Activated CD8-positive, alpha-beta T cell treated with anti-CD3 and anti-CD28 coated beads, Interleukin-2, amount 10 ng/mL, durations not matched to agents 7 days and 5 days (primary cell): ENCODE data around the gene MICALL2. TPM values are rescaled to one million over a fixed set of nuclear protein-coding genes. Genes with fewer than 3 reads are reported as not detected.

Experiments
- ATAC-seq: fragments of 150-1000 bp; cut with Tn5 transposase; one replicate; pipeline ENCODE4 v1.10.0; 2021; ENCODE audit warnings: moderate library complexity
- CTCF ChIA-PET: fragments of 350-600 bp; sonication (Branson Sonifier 250); formaldehyde crosslinking; loops from one replicate; lab custom pipeline; 2021; ENCODE audit warnings: antibody characterized with exemption; lab: Charles Lee
- POLR2A ChIA-PET: fragments of 350-600 bp; sonication (Branson Sonifier 250); formaldehyde crosslinking; loops from one replicate; lab custom pipeline; 2021; ENCODE audit warnings: antibody characterized with exemption; lab: Charles Lee
- DNase-seq: peaks from one replicate; pipeline ENCODE4 v3.0.0-alpha.2; 2020
- H3K27ac Mint-ChIP-seq: one replicate; pipeline ENCODE4 v1.8.0; 2021; ENCODE audit warnings: mild to moderate bottlenecking, mixed read lengths
- H3K27me3 Mint-ChIP-seq: one replicate; pipeline ENCODE4 v1.8.0; 2021; ENCODE audit warnings: low read depth, mixed read lengths
- H3K36me3 Mint-ChIP-seq: one replicate; pipeline ENCODE4 v1.8.0; 2021; ENCODE audit warnings: low read depth, mixed read lengths
- H3K4me1 Mint-ChIP-seq: one replicate; pipeline ENCODE4 v1.8.0; 2021; ENCODE audit warnings: low read depth, mixed read lengths
- H3K4me3 Mint-ChIP-seq: one replicate; pipeline ENCODE4 v1.8.0; 2021; ENCODE audit warnings: mild to moderate bottlenecking, mixed read lengths
- H3K9me3 Mint-ChIP-seq: one replicate; pipeline ENCODE4 v1.8.0; 2022; ENCODE audit warnings: mixed read lengths; ENCODE audit not compliant: insufficient read depth
- total RNA-seq, 2 experiments: library from RNA; stranded (reverse); gene quantifications; one replicate each; pipeline ENCODE4 v1.2.3, GENCODE V29; 2021

MICALL2 gene
- total RNA-seq, 2 experiments from 2014 or later, result 1.9 to 2.2 TPM

DNA sequence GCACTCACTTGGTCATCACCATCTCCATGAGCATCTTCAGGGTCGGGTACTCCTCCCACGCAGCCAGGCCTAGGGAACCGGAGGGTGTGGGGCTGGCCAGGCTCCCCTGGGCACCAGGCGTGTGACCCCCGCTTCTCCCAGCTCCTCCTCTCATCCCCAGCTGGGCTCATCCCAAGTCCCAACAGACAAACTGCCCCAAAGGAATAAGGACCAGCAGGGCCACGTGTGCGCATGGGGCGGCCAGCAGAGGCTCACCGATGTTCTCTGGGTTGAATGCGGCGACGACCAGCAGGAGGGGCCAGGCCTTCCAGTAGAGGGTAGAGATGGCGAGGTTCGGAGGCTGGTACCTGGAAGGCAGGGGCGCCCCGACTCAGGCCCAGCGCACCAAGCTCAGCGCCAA, 30.1 kb upstream of the MICALL2 start:
- ATAC-seq, result no peak
- no peak for DNase-seq
- ChIA-PET CTCF (no interaction called here), POLR2A (interaction anchor here (0.6 kb wide), 1 partner anchor 13 kb away, joined by 3 read pairs; no protein-coding TSS in a partner anchor)
- H3K4me1 Mint-ChIP-seq, result no peaks in the 10 kb centered on the region
- H3K4me3 Mint-ChIP-seq, result no peak overlapping the region
- H3K36me3 Mint-ChIP-seq, result peaks cover 27% of the 10 kb centered on the region
- H3K27ac Mint-ChIP-seq, result no peak overlapping the region
- H3K9me3 Mint-ChIP-seq, result no peaks in the 10 kb centered on the region
- no peaks in the 10 kb centered on the region for H3K27me3 Mint-ChIP-seq

DNA sequence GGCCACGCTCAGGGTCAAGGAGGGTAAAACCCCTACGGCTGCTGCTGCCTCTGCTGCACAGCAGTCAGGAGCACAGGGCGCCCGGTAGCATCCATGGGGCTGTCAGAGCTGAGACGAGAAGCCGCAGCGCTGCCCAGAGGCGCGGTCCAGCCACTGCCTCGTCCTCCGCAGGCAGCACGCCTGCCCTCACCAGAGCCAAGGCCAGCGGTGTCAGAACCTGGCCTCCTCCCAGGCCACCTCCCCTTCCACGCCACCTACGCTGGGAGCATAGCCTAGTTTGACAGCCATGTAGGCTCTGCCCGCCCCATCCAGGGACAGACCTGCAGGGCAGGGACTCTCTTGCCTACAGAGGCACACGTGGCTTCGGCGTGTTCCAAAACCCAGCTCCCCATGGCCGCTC, 28.7 kb upstream of the MICALL2 start:
- no peaks in the 10 kb centered on the region for H3K9me3 Mint-ChIP-seq
- no peak overlapping the region for H3K27ac Mint-ChIP-seq
- no peak for ATAC-seq
- H3K36me3 Mint-ChIP-seq, result peaks cover 28% of the 10 kb centered on the region
- no peaks in the 10 kb centered on the region for H3K4me1 Mint-ChIP-seq
- H3K27me3 Mint-ChIP-seq, result no peaks in the 10 kb centered on the region
- ChIA-PET POLR2A (no interaction called here), CTCF (interaction anchor here (1.2 kb wide), 1 partner anchor 14 kb away, joined by 5 read pairs; no protein-coding TSS in a partner anchor)
- DNase-seq, result no peak
- H3K4me3 Mint-ChIP-seq, result no peak overlapping the region

DNA sequence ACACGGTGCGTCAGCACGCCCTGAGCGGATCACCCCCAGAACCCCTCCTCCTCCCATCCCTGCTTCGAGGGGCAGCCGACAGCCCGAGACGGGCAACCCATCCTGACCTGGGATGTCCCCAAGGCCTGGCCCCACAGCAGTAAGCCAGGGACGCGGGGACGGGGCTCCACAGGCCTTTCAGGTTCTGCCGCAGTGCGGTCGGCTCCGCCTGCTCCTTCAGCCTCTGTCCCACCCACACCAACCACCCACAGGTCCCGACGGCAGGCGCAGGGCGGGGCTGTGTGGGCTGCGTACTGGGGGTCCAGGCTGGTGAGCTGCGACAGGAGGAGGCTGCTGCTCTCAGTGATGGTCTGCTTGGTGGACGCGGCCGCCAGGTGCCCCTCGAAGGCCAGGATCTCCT, 28.2 kb upstream of the MICALL2 start:
- Mint-ChIP-seq H3K4me3 (no peak overlapping the region), H3K4me1 (no peaks in the 10 kb centered on the region), H3K36me3 (peaks cover 27% of the 10 kb centered on the region), H3K27me3 (no peaks in the 10 kb centered on the region), H3K27ac (no peak overlapping the region), H3K9me3 (no peaks in the 10 kb centered on the region)
- POLR2A ChIA-PET, result no interaction called here
- no peak for DNase-seq
- CTCF ChIA-PET, result no interaction called here
- no peak for ATAC-seq

DNA sequence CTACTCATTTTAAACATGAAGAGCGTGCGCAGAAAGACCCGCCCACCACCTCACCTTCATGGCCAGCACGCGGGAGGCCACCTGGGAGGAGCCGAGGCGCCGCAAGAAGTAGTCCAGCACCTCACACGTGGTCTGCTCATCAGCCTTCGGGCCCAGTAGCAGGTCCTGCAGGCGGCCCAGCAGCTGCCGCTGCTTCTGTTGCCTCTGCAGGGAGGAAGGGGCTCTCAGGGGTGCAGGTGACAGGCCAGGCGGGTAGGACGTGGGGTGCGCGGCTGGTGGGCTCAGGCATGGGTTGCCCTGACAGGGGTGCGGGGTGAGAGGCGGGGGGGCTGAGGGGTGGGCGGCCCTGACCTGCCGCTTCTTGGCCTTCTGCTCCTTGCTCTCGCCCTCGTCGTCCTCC, 27.3 kb upstream of the MICALL2 start:
- Mint-ChIP-seq H3K27me3 (no peaks in the 10 kb centered on the region), H3K27ac (no peak overlapping the region), H3K4me3 (no peak overlapping the region), H3K4me1 (no peaks in the 10 kb centered on the region), H3K36me3 (peaks cover 25% of the 10 kb centered on the region), H3K9me3 (no peaks in the 10 kb centered on the region)
- DNase-seq (no peak), ATAC-seq (no peak)
- CTCF ChIA-PET, result no interaction called here
- POLR2A ChIA-PET, result no interaction called here

DNA sequence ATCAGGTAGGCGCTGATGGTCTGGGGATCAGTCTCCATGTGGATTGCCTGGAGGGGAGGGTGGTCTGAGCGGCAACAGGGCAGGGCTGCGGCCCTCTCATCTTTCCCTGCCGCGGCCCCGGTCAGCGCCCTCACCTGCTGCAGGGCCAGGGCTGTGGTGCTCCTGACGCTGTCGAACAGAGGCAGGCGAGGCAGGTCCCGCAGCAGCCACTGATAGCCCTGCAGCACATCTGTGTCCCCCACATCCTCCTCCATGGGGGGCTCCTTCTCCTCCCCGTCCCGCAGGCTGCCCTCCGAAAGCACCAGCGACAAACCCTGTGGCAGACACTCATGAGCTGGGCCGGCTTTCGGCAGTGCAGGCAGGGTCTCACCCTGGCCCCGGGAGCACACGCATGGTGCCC, 25.9 kb upstream of the MICALL2 start:
- DNase-seq (no peak), ATAC-seq (no peak)
- POLR2A ChIA-PET, result interaction anchor here (1.1 kb wide), 1 partner anchor 11 kb away, joined by 3 read pairs; no protein-coding TSS in a partner anchor
- CTCF ChIA-PET, result no interaction called here
- Mint-ChIP-seq H3K4me1 (no peaks in the 10 kb centered on the region), H3K27ac (no peak overlapping the region), H3K4me3 (no peak overlapping the region), H3K27me3 (no peaks in the 10 kb centered on the region), H3K9me3 (no peaks in the 10 kb centered on the region), H3K36me3 (peaks cover 20% of the 10 kb centered on the region)

DNA sequence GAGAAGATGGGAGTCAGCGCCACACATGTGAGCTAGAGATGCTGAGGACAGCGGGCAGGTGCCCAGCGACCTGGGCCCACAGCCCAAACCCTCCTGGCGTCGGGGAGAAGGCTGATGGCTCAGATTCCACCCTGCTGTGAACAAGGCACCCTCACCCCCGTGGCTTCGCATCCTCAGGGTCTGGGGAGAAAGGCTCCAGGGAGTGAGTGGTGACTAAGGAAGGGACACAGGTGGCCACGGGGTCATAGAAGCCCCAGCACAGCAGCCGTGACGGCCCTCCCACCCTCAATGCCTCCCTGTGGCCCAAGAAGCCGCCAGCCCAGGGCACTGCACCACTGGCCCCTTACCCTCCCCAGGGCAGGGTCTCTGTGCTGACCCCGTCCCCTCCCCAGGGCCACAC, 25.3 kb upstream of the MICALL2 start:
- ChIA-PET CTCF (no interaction called here), POLR2A (no interaction called here)
- no peaks in the 10 kb centered on the region for H3K27me3 Mint-ChIP-seq
- ATAC-seq, result no peak
- no peaks in the 10 kb centered on the region for H3K4me1 Mint-ChIP-seq
- peaks cover 16% of the 10 kb centered on the region for H3K36me3 Mint-ChIP-seq
- no peak overlapping the region for H3K4me3 Mint-ChIP-seq
- DNase-seq, result no peak
- H3K27ac Mint-ChIP-seq, result no peak overlapping the region
- no peaks in the 10 kb centered on the region for H3K9me3 Mint-ChIP-seq

DNA sequence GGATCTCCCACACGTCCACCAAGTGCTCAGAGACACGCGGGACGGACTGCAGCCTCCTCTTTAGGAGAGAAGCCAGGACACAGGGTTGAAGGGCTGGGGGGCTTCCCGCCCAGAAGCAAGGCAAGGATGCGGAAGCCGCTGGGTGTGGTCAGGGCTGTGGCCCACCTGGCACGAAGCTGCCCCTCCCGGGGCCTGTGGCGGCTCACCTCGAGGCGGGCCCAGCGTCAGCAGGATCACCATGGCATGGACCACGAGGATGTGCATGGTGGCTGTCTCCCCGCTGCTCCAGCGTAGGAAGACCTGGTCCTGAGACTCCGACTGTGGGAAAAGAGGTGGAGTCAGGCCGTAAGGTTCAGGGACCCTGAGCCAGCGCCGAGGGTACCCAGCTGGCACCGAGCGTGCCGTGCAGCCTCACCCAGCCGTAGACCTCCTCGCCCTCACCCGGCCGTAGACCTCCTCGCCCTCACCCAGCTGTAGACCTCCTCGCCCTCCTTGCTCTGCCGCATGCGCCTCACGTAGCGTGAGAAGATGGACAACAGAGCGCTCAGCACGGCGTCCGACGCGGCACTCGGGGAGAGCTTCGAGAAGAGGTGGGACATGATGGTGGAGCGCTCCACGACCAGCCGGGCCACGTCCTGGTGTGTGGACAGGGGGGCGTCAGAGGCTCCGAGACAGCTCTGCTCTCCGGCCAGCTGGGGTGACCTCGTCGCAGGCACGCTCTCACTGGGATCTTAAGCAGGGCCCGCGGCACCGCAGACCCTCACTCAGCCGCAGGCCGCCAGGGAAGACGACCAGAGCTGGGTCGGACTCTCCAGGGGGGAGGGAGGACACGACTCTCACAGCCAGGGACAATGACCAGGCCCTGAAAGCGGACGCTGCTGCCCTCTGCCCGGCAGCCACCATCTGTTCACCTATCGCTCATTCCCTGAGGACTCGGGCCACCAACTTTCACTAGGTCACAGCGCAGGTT, 24.6 kb upstream of the MICALL2 start:
- no peaks in the 10 kb centered on the region for H3K9me3 Mint-ChIP-seq
- no peaks in the 10 kb centered on the region for H3K4me1 Mint-ChIP-seq
- no peak overlapping the region for H3K4me3 Mint-ChIP-seq
- no peak for DNase-seq
- CTCF ChIA-PET, result interaction anchor here (0.5 kb wide), 1 partner anchor 73 kb away, joined by 3 read pairs; no protein-coding TSS in a partner anchor
- H3K36me3 Mint-ChIP-seq, result peaks cover 13% of the 10 kb centered on the region
- ATAC-seq, result no peak
- no peaks in the 10 kb centered on the region for H3K27me3 Mint-ChIP-seq
- POLR2A ChIA-PET, result no interaction called here
- no peak overlapping the region for H3K27ac Mint-ChIP-seq

DNA sequence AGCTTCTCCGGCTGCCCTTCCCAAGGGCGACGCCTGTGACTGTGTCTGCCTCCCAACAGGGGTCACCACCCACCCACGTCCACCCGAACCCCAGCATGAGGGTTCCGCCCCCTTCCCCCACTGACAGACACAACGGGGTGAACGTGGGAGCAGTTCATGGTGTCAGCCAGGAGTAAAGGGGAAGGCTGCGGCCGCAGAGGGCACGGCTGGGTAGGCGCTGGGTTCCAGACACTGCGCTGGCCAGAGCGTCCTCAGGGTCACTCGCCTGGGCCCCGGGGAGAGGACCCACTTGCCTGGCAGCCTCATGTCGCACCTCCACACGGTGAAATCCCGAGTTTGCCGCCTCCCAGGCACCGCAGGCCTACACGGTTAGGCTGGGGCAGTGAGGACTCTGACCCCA, 23.8 kb upstream of the MICALL2 start:
- CTCF ChIA-PET, result no interaction called here
- peaks cover 8% of the 10 kb centered on the region for H3K36me3 Mint-ChIP-seq
- H3K9me3 Mint-ChIP-seq, result no peaks in the 10 kb centered on the region
- H3K27me3 Mint-ChIP-seq, result no peaks in the 10 kb centered on the region
- no peak overlapping the region for H3K27ac Mint-ChIP-seq
- no peaks in the 10 kb centered on the region for H3K4me1 Mint-ChIP-seq
- no peak overlapping the region for H3K4me3 Mint-ChIP-seq
- POLR2A ChIA-PET, result no interaction called here
- ATAC-seq, result no peak
- no peak for DNase-seq

DNA sequence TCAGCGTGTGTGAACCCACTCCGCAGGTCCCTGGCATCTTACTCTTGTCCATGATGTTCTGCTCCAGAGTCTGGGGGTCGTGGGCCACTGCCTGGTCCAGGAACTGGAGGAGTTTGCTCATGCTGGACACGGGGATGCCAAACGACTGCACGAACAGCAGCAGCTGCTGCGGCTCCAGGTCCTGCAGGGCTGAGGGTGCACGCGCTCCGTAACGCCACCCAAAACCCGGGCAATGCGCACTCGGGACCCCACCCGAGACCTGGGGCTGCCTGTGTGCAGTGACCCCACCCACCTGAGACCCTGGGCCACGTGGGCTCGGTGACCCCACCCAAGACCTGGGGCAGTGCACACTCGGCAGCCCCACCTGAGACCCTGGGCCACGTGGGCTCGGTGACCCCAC, 22.0 kb upstream of the MICALL2 start:
- no peak overlapping the region for H3K4me3 Mint-ChIP-seq
- peaks cover 8% of the 10 kb centered on the region for H3K36me3 Mint-ChIP-seq
- H3K27me3 Mint-ChIP-seq, result no peaks in the 10 kb centered on the region
- no peak for DNase-seq
- H3K9me3 Mint-ChIP-seq, result no peaks in the 10 kb centered on the region
- ATAC-seq, result no peak
- no peak overlapping the region for H3K27ac Mint-ChIP-seq
- POLR2A ChIA-PET, result no interaction called here
- H3K4me1 Mint-ChIP-seq, result no peaks in the 10 kb centered on the region
- CTCF ChIA-PET, result no interaction called here

DNA sequence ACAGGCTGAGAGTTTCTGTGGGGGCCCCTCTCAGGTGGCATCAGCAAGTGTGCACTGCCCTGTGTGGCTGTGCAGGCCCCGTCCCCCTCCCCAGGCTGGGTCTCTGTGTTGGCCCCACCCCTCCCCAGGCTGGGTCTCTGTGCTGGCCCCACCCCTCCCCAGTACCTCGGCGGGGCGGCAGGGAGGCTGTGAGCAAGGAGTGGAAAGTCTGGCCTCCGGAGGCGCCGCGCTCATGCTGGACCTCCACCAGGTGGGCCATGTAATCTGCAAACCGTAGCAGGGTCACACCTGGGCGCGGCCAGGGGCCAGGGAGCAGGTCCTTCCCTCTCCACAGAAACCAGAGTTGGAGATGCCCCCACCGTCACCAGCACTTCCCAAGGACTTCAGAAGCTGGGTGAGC, 21.4 kb upstream of the MICALL2 start:
- Mint-ChIP-seq H3K9me3 (no peaks in the 10 kb centered on the region), H3K36me3 (peaks cover 8% of the 10 kb centered on the region), H3K4me3 (no peak overlapping the region), H3K27ac (no peak overlapping the region), H3K27me3 (no peaks in the 10 kb centered on the region), H3K4me1 (no peaks in the 10 kb centered on the region)
- ChIA-PET CTCF (no interaction called here), POLR2A (no interaction called here)
- ATAC-seq (no peak), DNase-seq (no peak)

DNA sequence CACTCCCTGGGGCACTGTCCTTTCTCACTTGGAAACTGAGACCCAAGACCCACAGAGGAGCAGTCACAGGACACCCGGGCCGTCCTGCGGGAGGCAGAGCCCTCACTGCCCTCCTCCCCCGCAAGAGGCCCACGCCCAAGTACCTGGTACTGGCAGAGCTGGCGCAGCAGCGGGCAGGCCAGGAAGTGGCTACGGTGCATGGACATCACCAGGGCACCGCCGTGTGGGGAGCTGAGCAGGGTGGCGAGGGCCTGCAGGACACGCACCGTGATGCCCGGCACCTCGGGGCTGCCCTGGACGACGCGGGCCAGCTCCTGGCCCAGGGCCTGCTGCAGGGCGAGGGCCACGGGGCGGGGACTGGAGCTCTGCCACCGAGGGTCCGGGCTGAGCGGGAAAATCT, 20.0 kb upstream of the MICALL2 start:
- no peaks in the 10 kb centered on the region for H3K9me3 Mint-ChIP-seq

DNA sequence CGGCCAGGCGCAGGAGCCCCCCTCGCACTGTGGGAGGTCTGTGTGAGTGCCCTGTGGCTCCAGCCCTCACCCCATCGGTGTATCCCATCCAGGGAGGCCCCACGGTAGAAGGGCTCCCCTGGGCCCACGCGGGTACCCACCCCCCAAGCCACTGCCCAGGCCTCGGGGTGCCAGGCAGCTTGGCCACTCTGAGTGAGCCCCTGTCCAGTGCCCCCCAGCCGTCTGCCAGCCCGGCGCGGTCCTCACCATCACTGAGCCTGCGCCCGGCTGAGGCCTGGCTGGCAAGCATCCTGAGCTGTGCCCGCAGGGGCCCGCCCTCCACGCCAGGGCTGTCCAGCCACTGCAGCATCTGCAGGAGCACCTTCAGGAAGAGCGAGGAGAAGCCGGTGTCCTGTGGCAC, 19.2 kb upstream of the MICALL2 start:
- DNase-seq (no peak), ATAC-seq (no peak)
- Mint-ChIP-seq H3K27me3 (no peaks in the 10 kb centered on the region), H3K4me3 (no peak overlapping the region), H3K27ac (no peak overlapping the region), H3K36me3 (peaks cover 14% of the 10 kb centered on the region), H3K9me3 (no peaks in the 10 kb centered on the region), H3K4me1 (peaks cover 9% of the 10 kb centered on the region)
- ChIA-PET POLR2A (no interaction called here), CTCF (no interaction called here)

More for the DNA sequence above, 20.0 kb upstream of the MICALL2 start:
- H3K27me3 Mint-ChIP-seq, result no peaks in the 10 kb centered on the region
- ATAC-seq (no peak), DNase-seq (no peak)
- ChIA-PET CTCF (no interaction called here), POLR2A (no interaction called here)
- no peak overlapping the region for H3K27ac Mint-ChIP-seq
- peaks cover 6% of the 10 kb centered on the region for H3K4me1 Mint-ChIP-seq
- H3K4me3 Mint-ChIP-seq, result no peak overlapping the region
- H3K36me3 Mint-ChIP-seq, result peaks cover 15% of the 10 kb centered on the region
